Testis (tissue), 2 donors: ENCODE results near the gene PIWIL4.

Experiments used
- CTCF ChIP-seq, 3 experiments: fragments of 450-650 bp in 2 of 3; fragments of 200-600 bp in 1 of 3; sonication (generic) in 1 of 3; IDR thresholded peaks; one replicate each; pipeline ENCODE4 v1.5.1; 2016 to 2019; ENCODE audit warnings: antibody characterized with exemption in 3 of 3, mild to moderate bottlenecking in 2 of 3, moderate library complexity in 1 of 3
- POLR2A ChIP-seq: fragments of 450-650 bp; IDR thresholded peaks from one replicate; pipeline ENCODE4 v1.6.1; 2017; ENCODE audit warnings: antibody characterized with exemption, mild to moderate bottlenecking, moderate library complexity

GRCh38 chr11:94635072-94635471 lies 67.9 kb downstream of the PIWIL4 start:
- no peak for TF ChIP-seq CTCF (IDR thresholded peaks at IDR 0.05)
- no peak for TF ChIP-seq POLR2A
